Activated T-cell treated with anti-CD3 and anti-CD28 coated beads for 48 hours (primary cell): Measurements from ENCODE around the gene ADAMTS16.

Experiments
- DNase-seq: peaks from one replicate; pipeline ENCODE4 v3.0.0-alpha.2; 2020; ENCODE audit warnings: low read depth

The ADAMTS16 gene

DNA sequence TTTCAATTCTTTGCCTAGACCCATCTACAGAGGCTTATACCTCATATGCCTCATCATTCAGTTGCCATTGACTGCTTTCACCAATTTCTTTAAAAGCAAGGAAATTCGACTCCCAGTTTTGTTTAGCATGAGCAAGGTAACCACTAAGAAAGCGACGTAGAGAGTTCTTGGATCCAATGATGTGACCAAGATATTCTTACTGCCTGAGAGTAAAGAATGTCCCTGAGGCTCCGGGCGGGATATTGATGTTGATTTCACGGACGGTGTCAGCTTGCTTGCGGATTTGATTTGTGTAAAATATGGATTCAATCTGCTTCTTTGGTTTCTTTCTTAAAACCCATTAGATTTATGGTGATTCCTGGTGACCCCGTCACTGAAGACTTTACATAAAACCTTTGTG, 147.3 kb downstream of the ADAMTS16 start:
- no peak for DNase-seq

GRCh38 chr5:5288201-5288600, 148.1 kb downstream of the ADAMTS16 start:
- DNase-seq, result no peak

- DNase-seq, result no peak
Measured at GRCh38 chr5:5289537-5289936, 149.4 kb downstream of the ADAMTS16 start.

- no peak for DNase-seq
Measured at GRCh38 chr5:5290674-5291334, 150.7 kb downstream of the ADAMTS16 start.

DNA sequence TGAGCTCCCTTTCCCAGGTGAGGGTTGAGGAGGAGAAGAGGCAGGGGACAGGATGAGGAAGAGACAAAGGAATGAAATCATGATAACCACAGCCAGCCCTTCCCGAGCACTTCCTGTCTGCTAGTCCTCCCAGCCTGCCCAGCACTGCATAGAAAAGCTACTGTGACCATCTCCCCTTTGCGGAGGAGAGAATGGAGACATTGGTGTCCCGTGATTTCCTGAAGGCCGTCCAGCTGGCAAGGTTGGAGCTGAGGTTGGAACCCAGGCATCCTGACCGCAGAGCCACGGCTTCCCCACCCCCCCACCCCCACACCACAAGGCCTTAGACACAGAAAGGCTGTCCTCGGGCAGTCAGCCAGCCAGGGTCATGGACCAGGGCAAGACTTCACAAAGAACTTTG, 151.2 kb downstream of the ADAMTS16 start:
- no peak for DNase-seq

GRCh38 chr5:5293029-5293428, 152.9 kb downstream of the ADAMTS16 start:
- DNase-seq, result no peak

DNA sequence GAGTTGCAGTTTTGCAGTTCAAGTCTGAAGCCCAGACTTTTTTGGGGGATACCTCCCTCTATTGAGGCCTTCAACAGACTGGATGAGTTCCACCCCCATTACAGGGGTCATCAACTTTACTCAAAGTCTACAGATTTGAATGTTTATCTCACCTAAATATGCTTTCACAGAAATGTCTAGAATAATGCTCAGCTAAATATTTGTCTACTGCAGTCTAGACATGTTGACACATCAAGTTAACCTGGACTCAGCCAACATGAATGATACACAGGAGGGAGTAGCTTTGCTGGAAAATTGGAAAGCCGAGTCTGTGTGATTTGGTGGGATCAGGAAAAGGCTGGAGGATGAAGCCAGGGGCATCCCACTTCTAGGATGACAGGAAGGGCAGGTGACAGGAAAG, 154.3 kb downstream of the ADAMTS16 start:
- no peak for DNase-seq

DNA sequence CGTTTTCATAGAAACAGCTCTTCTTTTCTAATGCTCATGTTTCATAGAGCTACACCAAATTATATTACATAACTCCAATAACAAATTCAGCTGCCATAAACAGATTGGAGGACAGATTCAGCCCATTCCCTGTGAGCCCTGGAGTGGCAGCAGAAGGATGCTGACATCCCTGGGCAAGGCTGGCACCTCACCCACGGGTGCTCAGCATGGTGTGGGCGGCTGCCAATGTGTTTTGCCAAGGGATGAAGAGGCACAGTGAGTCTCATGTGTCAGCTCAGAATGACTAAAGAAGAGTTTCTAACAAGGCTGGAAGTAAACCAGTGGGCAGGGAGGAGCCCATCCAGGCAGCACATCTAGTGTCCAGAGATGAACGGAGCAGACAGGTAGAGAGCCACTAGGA, 155.2 kb downstream of the ADAMTS16 start:
- no peak for DNase-seq

- no peak for DNase-seq
Measured at GRCh38 chr5:5296051-5296450, 155.9 kb downstream of the ADAMTS16 start.

DNA sequence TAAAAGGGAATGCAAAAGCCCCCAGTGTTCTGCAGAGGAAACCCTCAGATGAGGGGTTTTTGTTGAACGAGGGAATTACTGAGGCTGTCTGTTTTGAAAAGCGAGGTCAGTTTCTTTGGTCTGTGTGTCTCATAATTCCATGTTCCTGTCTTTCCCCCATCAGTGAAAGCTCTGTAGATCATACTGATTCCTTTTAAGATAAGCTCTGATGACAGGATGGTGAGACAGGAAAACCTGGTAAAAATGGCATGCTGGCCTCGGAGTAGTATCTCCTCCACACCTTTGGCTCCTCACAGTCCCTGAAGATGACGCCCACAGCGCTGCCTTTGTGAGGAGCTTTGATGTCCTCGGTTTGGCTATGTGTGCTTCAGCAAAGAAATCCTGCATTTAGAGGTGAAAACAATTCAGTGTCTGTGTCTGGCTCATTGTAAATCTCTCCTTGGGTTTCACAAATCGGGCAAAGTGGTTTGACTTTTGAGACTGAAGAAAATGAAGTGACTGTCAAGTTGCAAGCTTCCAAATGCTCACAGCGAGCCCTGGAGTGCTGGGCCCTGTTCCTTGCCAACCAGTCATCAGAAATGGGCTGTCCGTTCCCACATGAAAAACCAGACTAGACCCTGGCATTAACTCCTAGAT, 157.4 kb downstream of the ADAMTS16 start:
- DNase-seq, result no peak

DNA sequence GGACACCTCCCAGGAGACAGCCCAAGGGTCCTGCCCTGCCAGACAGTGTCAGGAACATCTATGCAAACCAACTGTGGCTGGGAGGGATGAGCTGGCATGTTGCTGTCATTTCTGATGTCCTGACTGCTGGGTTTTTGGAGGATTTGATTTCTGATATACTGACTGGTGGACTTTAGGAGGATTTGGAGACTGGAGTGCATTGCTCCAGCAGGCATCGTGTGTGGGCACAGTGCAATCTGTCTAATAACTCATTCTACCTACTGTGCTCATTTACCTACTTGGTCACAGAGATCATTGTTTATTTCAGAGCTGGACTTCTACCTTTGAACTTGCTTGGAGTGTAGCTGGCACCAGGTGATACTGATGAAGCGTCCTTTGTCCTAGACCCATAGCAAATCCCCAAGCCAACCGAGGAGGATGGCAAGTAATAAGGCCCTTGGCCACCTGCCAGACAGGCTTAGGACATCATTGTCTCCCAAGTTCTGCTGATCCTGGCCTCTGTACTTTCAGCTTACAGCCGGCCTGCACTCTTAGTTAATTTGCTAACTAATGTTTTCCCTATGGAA, 158.0 kb downstream of the ADAMTS16 start:
- no peak for DNase-seq

GRCh38 chr5:5298841-5299541, 158.9 kb downstream of the ADAMTS16 start:
- DNase-seq, result no peak

- no peak for DNase-seq
Measured at GRCh38 chr5:5301176-5301575, 161.0 kb downstream of the ADAMTS16 start.

DNA sequence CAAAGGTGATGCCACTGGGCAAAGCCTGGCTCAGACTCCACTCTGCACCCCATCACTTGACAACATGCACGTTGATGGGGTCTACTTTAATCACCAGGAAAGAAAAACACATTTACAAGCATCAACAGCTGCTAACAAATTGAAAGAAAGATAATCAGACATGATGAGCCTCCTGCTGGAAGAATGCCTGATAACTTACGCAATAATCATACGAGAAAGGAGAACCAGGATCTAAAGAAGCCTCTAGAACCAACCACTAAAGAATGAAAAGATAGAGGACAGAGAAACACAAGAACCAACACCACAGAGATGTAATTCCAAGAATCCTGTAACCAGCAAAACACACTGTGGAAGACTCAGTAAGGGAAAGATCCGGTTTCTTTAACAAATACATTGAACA, 162.1 kb downstream of the ADAMTS16 start:
- no peak for DNase-seq

DNA sequence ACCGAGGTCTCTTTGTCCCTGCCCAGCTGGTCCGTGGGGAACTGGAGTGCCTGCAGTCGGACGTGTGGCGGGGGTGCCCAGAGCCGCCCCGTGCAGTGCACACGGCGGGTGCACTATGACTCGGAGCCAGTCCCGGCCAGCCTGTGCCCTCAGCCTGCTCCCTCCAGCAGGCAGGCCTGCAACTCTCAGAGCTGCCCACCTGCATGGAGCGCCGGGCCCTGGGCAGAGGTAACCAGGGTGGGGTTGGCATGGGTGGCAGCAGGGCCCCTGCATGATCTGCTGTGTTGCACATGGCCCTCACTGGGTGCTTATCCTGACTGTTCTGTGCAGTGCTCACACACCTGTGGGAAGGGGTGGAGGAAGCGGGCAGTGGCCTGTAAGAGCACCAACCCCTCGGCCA, 163.1 kb downstream of the ADAMTS16 start:
- no peak for DNase-seq

DNA sequence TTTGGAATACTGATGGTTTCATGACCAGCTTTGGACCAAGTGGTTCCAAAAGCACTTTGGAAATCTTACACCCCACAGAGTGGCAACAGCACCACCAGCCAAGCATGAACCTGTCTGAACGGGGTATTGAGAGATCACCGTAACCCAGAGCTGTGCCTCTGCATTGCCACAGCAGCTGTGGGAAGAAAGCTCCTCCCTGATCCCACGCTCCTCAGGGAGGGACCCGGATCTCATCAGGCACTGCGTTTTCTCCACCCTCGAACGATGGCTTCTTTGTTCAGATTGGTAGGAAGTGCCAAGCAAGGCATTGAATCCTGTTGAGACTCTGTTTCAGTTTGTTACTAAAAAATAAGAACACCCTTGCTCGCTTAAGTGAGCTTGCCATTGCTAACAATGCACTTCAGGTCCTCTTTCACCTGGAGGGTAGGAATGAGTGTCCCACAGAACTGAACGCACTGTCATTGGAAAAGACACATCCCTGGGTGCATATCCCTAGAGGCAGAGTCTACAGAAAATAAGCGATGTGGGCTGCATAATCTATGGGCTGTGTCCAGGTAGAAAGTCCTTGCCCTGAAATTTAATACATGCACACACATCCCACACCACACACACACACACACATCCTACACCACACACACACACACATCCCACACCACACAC, 164.4 kb downstream of the ADAMTS16 start:
- no peak for DNase-seq

- DNase-seq, result no peak
Measured at GRCh38 chr5:5306696-5307095, 166.6 kb downstream of the ADAMTS16 start.

GRCh38 chr5:5308319-5308718, 168.2 kb downstream of the ADAMTS16 start:
- DNase-seq, result no peak

GRCh38 chr5:5309645-5310044, 169.5 kb downstream of the ADAMTS16 start:
- DNase-seq, result no peak

- DNase-seq, result no peak
Measured at GRCh38 chr5:5313101-5313635, 173.0 kb downstream of the ADAMTS16 start.

GRCh38 chr5:5314166-5314565, 174.0 kb downstream of the ADAMTS16 start:
- DNase-seq, result no peak

- no peak for DNase-seq
Measured at GRCh38 chr5:5314626-5315025, 174.5 kb downstream of the ADAMTS16 start.
